Lower leg skin (tissue), 4 donors: ENCODE data around the gene UNC50. TPM values are rescaled to one million over a fixed set of nuclear protein-coding genes. Genes with fewer than 3 reads are reported as not detected.
"Not testable (repeated sequence)": the region's sequence is repeated elsewhere in the genome, so short reads cannot be mapped to it uniquely, and the experiment has no call there.

Source experiments
- DNase-seq, 2 donors: peaks; one replicate each; pipeline ENCODE4 v3.0.0-alpha.2; 2019; ENCODE audit warnings: low spot score in 2 of 2
- H3K4me3 ChIP-seq: fragments of 200-600 bp; sonication (generic); 2 replicates; pipeline ENCODE4 v1.5.1; 2017; ENCODE audit warnings: mild to moderate bottlenecking, low read depth; ENCODE audit not compliant: poor library complexity, severe bottlenecking
- CTCF ChIP-seq, 3 donors: fragments of 450-650 bp; IDR thresholded peaks; one replicate each; pipeline ENCODE4 v1.5.1; 2016; ENCODE audit warnings: antibody characterized with exemption in 3 of 3, mild to moderate bottlenecking in 3 of 3, moderate library complexity in 2 of 3
- POLR2A ChIP-seq, 2 donors: fragments of 450-650 bp; IDR thresholded peaks; one replicate each; pipeline ENCODE4 v1.6.1; 2016 to 2017; ENCODE audit warnings: antibody characterized with exemption in 2 of 2, mild to moderate bottlenecking in 1 of 2, moderate library complexity in 1 of 2
- WGBS, 2 donors: methylation state at CpG; one replicate each; pipeline ENCODE4 v1.1.5; 2018; 5-methylcytosine and 5-hydroxymethylcytosine counted together
- intact Hi-C: fragments of 100-400 bp; cut with DNase I; formaldehyde crosslinking; loops from one replicate; pipeline ENCODE4 v1.15.0; 2023; ENCODE audit warnings: low total_unique reads
- total RNA-seq, 4 donors: library from RNA; depleted of rRNA; stranded (reverse); fragments of >200 nt; gene quantifications; one replicate each; pipeline ENCODE4 v1.1.0, GENCODE V29; 2016

UNC50 gene
- total RNA-seq, 4 donors from 2014 or later: 38.1 to 52.0 (median 44.2) TPM

GRCh38 chr2:98649992-98650375 is 41.6 kb downstream of the UNC50 start:
- TF ChIP-seq POLR2A (IDR thresholded peaks at IDR 0.05): no peak
- no peak for TF ChIP-seq CTCF (IDR thresholded peaks at IDR 0.05)
- intact Hi-C loops: loop anchor here (5.0 kb wide), 2 partner anchors 187 to 417 kb away; no protein-coding TSS in a partner anchor
- DNase-seq: no peak
- WGBS, 2 donors: 92 to 97% methylated on average over 1 of the region's 1 CpG
- no peak overlapping the region for H3K4me3 ChIP-seq

GRCh38 chr2:98650998-98651397 is 42.6 kb downstream of the UNC50 start:
- H3K4me3 ChIP-seq: no peak overlapping the region
- 92 to 94% methylated on average over 1 of the region's 1 CpG for WGBS, 2 donors
- TF ChIP-seq POLR2A (IDR thresholded peaks at IDR 0.05) (no peak), CTCF (IDR thresholded peaks at IDR 0.05) (no peak)
- intact Hi-C loops: no loop called here
- no peak for DNase-seq

GRCh38 chr2:98654699-98655495 is 46.5 kb downstream of the UNC50 start:
- no peak for DNase-seq
- no peak overlapping the region for H3K4me3 ChIP-seq
- intact Hi-C loops: no loop called here
- no peak for TF ChIP-seq CTCF (IDR thresholded peaks at IDR 0.05)
- TF ChIP-seq POLR2A (IDR thresholded peaks at IDR 0.05): no peak
- 88 to 91% methylated on average over 3 of the region's 3 CpGs for WGBS, 2 donors

GRCh38 chr2:98656800-98657199 is 48.4 kb downstream of the UNC50 start:
- DNase-seq: no peak
- intact Hi-C loops: no loop called here
- H3K4me3 ChIP-seq: no peak overlapping the region
- WGBS, 2 donors: 74 to 89% methylated on average over 4 of the region's 4 CpGs
- TF ChIP-seq POLR2A (IDR thresholded peaks at IDR 0.05): no peak
- TF ChIP-seq CTCF (IDR thresholded peaks at IDR 0.05): no peak

- intact Hi-C loops: no loop called here
- H3K4me3 ChIP-seq: no peak overlapping the region
- 92 to 97% methylated on average over 4 of the region's 4 CpGs for WGBS, 2 donors
- DNase-seq: no peak
- TF ChIP-seq CTCF (IDR thresholded peaks at IDR 0.05) (no peak), POLR2A (IDR thresholded peaks at IDR 0.05) (no peak)
These were observed 50.6 kb downstream of the UNC50 start for GRCh38 chr2:98658816-98659490.

GRCh38 chr2:98659491-98659840 is 51.1 kb downstream of the UNC50 start:
- intact Hi-C loops, H3K4me3 ChIP-seq, DNase-seq: not testable (repeated sequence)
- 93 to 97% methylated on average over 3 of the region's 3 CpGs for WGBS, 2 donors
